H1 (cell line): Measurements from ENCODE around the gene RAP2A. TPM values are rescaled to one million over a fixed set of nuclear protein-coding genes. Genes with fewer than 3 reads are reported as not detected.

ENCODE experiments used
- CTCF ChIA-PET: fragments of 300-600 bp; sonication (Branson Sonifier 250); formaldehyde crosslinking; loops from one replicate; lab custom pipeline; 2021; ENCODE audit not compliant: partially characterized antibody; lab: Charles Lee
- POLR2A ChIA-PET: fragments of 300-600 bp; sonication (Branson Sonifier 250); formaldehyde crosslinking; loops from one replicate; lab custom pipeline; 2021; ENCODE audit warnings: inconsistent platforms; ENCODE audit not compliant: partially characterized antibody; lab: Charles Lee
- DNase-seq, 2 experiments: peaks; one replicate each; pipeline versions ENCODE4 v3.0.0 to v3.0.0-alpha.2; 2010 to 2022; ENCODE audit warnings: low spot score in 2 of 2, low read depth in 1 of 2, mixed read lengths in 1 of 2
- FAIRE-seq: peaks from 2 replicates; lab custom pipeline; 2011; peaks lifted over from hg19 to GRCh38; lab: Jason Lieb, UNC
- H2AFZ ChIP-seq: 2 replicates; pipeline ENCODE4 v1.8.1; 2012; ENCODE audit warnings: low read length, inconsistent platforms
- H2AK5ac ChIP-seq: 2 replicates; pipeline ENCODE4 v1.6.1; 2013; ENCODE audit warnings: low read depth, low read length
- H2BK120ac ChIP-seq: replicated peaks from 2 replicates; pipeline ENCODE3; 2013; ENCODE audit warnings: low read depth, low read length, inconsistent platforms
- H2BK12ac ChIP-seq: 2 replicates; pipeline ENCODE4 v1.6.1; 2013; ENCODE audit warnings: low read depth, low read length
- H2BK15ac ChIP-seq: 2 replicates; pipeline ENCODE4 v1.6.1; 2013; ENCODE audit warnings: low read length
- H2BK20ac ChIP-seq: 2 replicates; pipeline ENCODE4 v1.6.1; 2013; ENCODE audit warnings: low read length
- H2BK5ac ChIP-seq: 2 replicates; pipeline ENCODE4 v1.6.1; 2013; ENCODE audit warnings: low read depth, low read length
- H3K14ac ChIP-seq: 2 replicates; pipeline ENCODE4 v1.6.1; 2013; ENCODE audit warnings: inconsistent platforms; ENCODE audit not compliant: insufficient read length
- H3K18ac ChIP-seq: 2 replicates; pipeline ENCODE4 v1.6.1; 2013; ENCODE audit warnings: low read length; ENCODE audit errors: extremely low read depth
- H3K23ac ChIP-seq: 2 replicates; pipeline ENCODE4 v1.6.1; 2013; ENCODE audit warnings: inconsistent platforms; ENCODE audit not compliant: insufficient read length
- H3K23me2 ChIP-seq: 2 replicates; pipeline ENCODE4 v1.6.1; 2013; ENCODE audit warnings: low read depth, low read length
- H3K27ac ChIP-seq: 2 replicates; pipeline ENCODE4 v1.6.1; 2011; ENCODE audit warnings: low read depth, low read length, inconsistent platforms
- H3K27me3 ChIP-seq, 4 experiments: replicated peaks in 1 of 4; 1 replicate in 1 of 4; 2 replicates in 3 of 4; pipeline versions ENCODE4 v1.6.1 to v1.8.1; 2011 to 2013; ENCODE audit warnings: low read length in 3 of 4, mild to moderate bottlenecking in 3 of 4, inconsistent platforms in 2 of 4, mixed read lengths in 2 of 4, moderate library complexity in 1 of 4; ENCODE audit not compliant: control insufficient read depth in 3 of 4, insufficient read depth in 3 of 4; ENCODE audit errors: extremely low read depth in 1 of 4
- H3K36me3 ChIP-seq, 4 experiments: 2 replicates each; pipeline versions ENCODE4 v1.6.1 to v1.8.1; 2011 to 2013; ENCODE audit warnings: mild to moderate bottlenecking in 4 of 4, low read length in 3 of 4, moderate library complexity in 2 of 4, control low read depth in 1 of 4, inconsistent platforms in 1 of 4; ENCODE audit not compliant: insufficient read depth in 4 of 4, control insufficient read depth in 2 of 4
- H3K4ac ChIP-seq: replicated peaks from 2 replicates; pipeline ENCODE3; 2013; ENCODE audit warnings: low read length, low read depth, mixed read lengths, inconsistent platforms; ENCODE audit not compliant: insufficient read length
- H3K4me1 ChIP-seq, 4 experiments: replicated peaks in 1 of 4; 1 replicate in 1 of 4; 2 replicates in 3 of 4; pipeline versions ENCODE4 v1.6.1 to v1.8.1; 2011 to 2013; ENCODE audit warnings: low read length in 3 of 4, inconsistent platforms in 2 of 4, mixed read lengths in 1 of 4; ENCODE audit not compliant: insufficient read depth in 4 of 4, control insufficient read depth in 3 of 4
- H3K4me2 ChIP-seq, 2 experiments: 2 replicates each; pipeline versions ENCODE4 v1.6.1 to v1.8.1; 2011 to 2013; ENCODE audit warnings: low read depth in 2 of 2, low read length in 2 of 2, control low read depth in 1 of 2, inconsistent platforms in 1 of 2, mild to moderate bottlenecking in 1 of 2; ENCODE audit not compliant: insufficient read depth in 1 of 2
- H3K4me3 ChIP-seq, 4 experiments: fragments of 200-600, 300-600 bp in 1 of 4; sonication (generic), shearing (Covaris generic), sonication (Bioruptor Twin) in 1 of 4; 2 replicates each; pipeline versions ENCODE4 v1.5.1 to v1.8.1; 2011 to 2016; ENCODE audit warnings: low read length in 4 of 4, low read depth in 3 of 4, control low read depth in 2 of 4, inconsistent platforms in 2 of 4, mild to moderate bottlenecking in 2 of 4, mixed read lengths in 1 of 4, moderate library complexity in 1 of 4; ENCODE audit not compliant: insufficient read depth in 2 of 4; ENCODE audit errors: extremely low read depth in 1 of 4
- H3K56ac ChIP-seq: replicated peaks from 2 replicates; pipeline ENCODE3; 2013; ENCODE audit warnings: low read depth, mild to moderate bottlenecking, mixed read lengths, low read length, inconsistent platforms; ENCODE audit not compliant: insufficient read length
- H3K79me1 ChIP-seq: 2 replicates; pipeline ENCODE4 v1.6.1; 2013; ENCODE audit warnings: low read depth, low read length, control low read depth
- H3K79me2 ChIP-seq, 2 experiments: 2 replicates each; pipeline versions ENCODE4 v1.6.1 to v1.8.1; 2012 to 2013; ENCODE audit warnings: low read length in 2 of 2, mild to moderate bottlenecking in 2 of 2, inconsistent platforms in 1 of 2; ENCODE audit not compliant: insufficient read depth in 2 of 2, control insufficient read depth in 1 of 2
- H3K9ac ChIP-seq, 4 experiments: replicated peaks in 1 of 4; 1 replicate in 1 of 4; 2 replicates in 3 of 4; pipeline versions ENCODE4 v1.6.1 to v1.8.1; 2011 to 2013; ENCODE audit warnings: low read depth in 3 of 4, low read length in 3 of 4, control low read depth in 2 of 4, mild to moderate bottlenecking in 2 of 4, moderate library complexity in 2 of 4, inconsistent platforms in 1 of 4; ENCODE audit errors: extremely low read depth in 1 of 4
- H3K9me3 ChIP-seq, 2 experiments: 2 replicates each; pipeline versions ENCODE4 v1.6.1 to v1.8.1; 2012 to 2013; ENCODE audit warnings: mild to moderate bottlenecking in 2 of 2, moderate library complexity in 2 of 2, control low read depth in 1 of 2, inconsistent platforms in 1 of 2, low read depth in 1 of 2, low read length in 1 of 2, mixed read lengths in 1 of 2; ENCODE audit not compliant: insufficient read depth in 2 of 2
- H4K20me1 ChIP-seq, 2 experiments: replicated peaks in 1 of 2; 2 replicates each; pipeline versions ENCODE3 to v1.8.1; 2011 to 2013; ENCODE audit warnings: inconsistent platforms in 2 of 2, low read length in 2 of 2, mild to moderate bottlenecking in 1 of 2; ENCODE audit not compliant: insufficient read depth in 2 of 2, control insufficient read depth in 1 of 2
- H4K5ac ChIP-seq: 2 replicates; pipeline ENCODE4 v1.6.1; 2013; ENCODE audit warnings: low read length, low read depth, mixed read lengths, inconsistent platforms; ENCODE audit not compliant: insufficient read length
- H4K8ac ChIP-seq: 2 replicates; pipeline ENCODE4 v1.8.0; 2013; ENCODE audit warnings: mild to moderate bottlenecking, moderate library complexity, low read length, inconsistent platforms; ENCODE audit not compliant: insufficient read depth; ENCODE audit errors: extremely low read depth
- H4K91ac ChIP-seq: replicated peaks from 2 replicates; pipeline ENCODE3; 2013; ENCODE audit warnings: low read length, mixed read lengths, inconsistent platforms; ENCODE audit not compliant: insufficient read length
- ASH2L ChIP-seq: fragments of 200-600, 300-600 bp; sonication (generic); IDR thresholded peaks from one replicate; pipeline ENCODE4 v1.7.1; 2017; ENCODE audit warnings: low read length
- CHD1 ChIP-seq: IDR thresholded peaks from 2 replicates; pipeline ENCODE4 v1.6.1; 2012; ENCODE audit warnings: low read depth, low read length, improper control_type of control experiment
- CTBP2 ChIP-seq: IDR thresholded peaks from 2 replicates; pipeline ENCODE4 v1.7.0; 2011; ENCODE audit warnings: borderline replicate concordance, mild to moderate bottlenecking, moderate library complexity, mixed read lengths, low read length; ENCODE audit not compliant: insufficient read depth, insufficient read length
- EGR1 ChIP-seq: IDR thresholded peaks from 2 replicates; pipeline ENCODE4 v1.6.1; 2011; ENCODE audit warnings: low read depth, low read length, borderline replicate concordance
- EP300 ChIP-seq, 2 experiments: IDR thresholded peaks; 1 replicate in 1 of 2; 2 replicates in 1 of 2; pipeline ENCODE4 v1.6.1; 2011 to 2012; ENCODE audit warnings: low read depth in 2 of 2, low read length in 2 of 2, mild to moderate bottlenecking in 2 of 2, borderline replicate concordance in 1 of 2, inconsistent platforms in 1 of 2, moderate library complexity in 1 of 2
- EZH2 ChIP-seq: fragments of 200-600 bp; sonication (generic); IDR thresholded peaks from 2 replicates; pipeline ENCODE4 v1.7.1; 2012; ENCODE audit warnings: low read depth, mild to moderate bottlenecking, moderate library complexity, low read length, inconsistent platforms; ENCODE audit not compliant: severe bottlenecking
- FOSL1 ChIP-seq: IDR thresholded peaks from 2 replicates; pipeline ENCODE4 v1.6.1; 2011; ENCODE audit warnings: mild to moderate bottlenecking, low read depth, low read length, moderate library complexity; ENCODE audit not compliant: insufficient read depth
- GTF2F1 ChIP-seq: IDR thresholded peaks from 2 replicates; pipeline ENCODE4 v1.6.1; 2012; ENCODE audit warnings: low read depth, low read length, improper control_type of control experiment, borderline replicate concordance
- NRF1 ChIP-seq: IDR thresholded peaks from 2 replicates; pipeline ENCODE4 v1.6.1; 2011; ENCODE audit warnings: mild to moderate bottlenecking, low read depth, low read length, improper control_type of control experiment
- PHF8 ChIP-seq: fragments of 200-600 bp; sonication (generic); conservative IDR thresholded peaks from 2 replicates; pipeline ENCODE4 v1.7.1; 2012; ENCODE audit warnings: low read depth, mild to moderate bottlenecking, inconsistent platforms, low read length, moderate library complexity
- RBBP5 ChIP-seq: IDR thresholded peaks from 2 replicates; pipeline ENCODE4 v1.7.1; 2012; ENCODE audit warnings: low read depth, mild to moderate bottlenecking, inconsistent platforms, low read length, moderate library complexity, borderline replicate concordance
- SUZ12 ChIP-seq: fragments of 200-600 bp; sonication (generic); IDR thresholded peaks from 2 replicates; pipeline ENCODE4 v1.6.1; 2012; ENCODE audit warnings: mild to moderate bottlenecking, inconsistent platforms, low read length, moderate library complexity, mixed read lengths
- ZNF274 ChIP-seq: IDR thresholded peaks from 2 replicates; pipeline ENCODE4 v1.7.0; 2012; ENCODE audit warnings: low read length, borderline replicate concordance; ENCODE audit errors: extremely low read depth
- whole genome bisulfite sequencing, 2 experiments: shearing (Covaris generic) in 1 of 2; methylation state at CpG; one replicate each; pipeline versions ENCODE4 v1.1.6 to v1.1.7; 2013 to 2015; ENCODE audit warnings: low lambda C conversion rate in 2 of 2, mixed read lengths in 2 of 2, inconsistent platforms in 1 of 2, low coverage in 1 of 2, missing lambda C conversion rate in 1 of 2; ENCODE audit not compliant: insufficient replicate concordance in 2 of 2, insufficient coverage in 1 of 2, insufficient read length in 1 of 2; ENCODE audit errors: extremely low coverage in 1 of 2, missing lambda C conversion rate in 1 of 2; 5-methylcytosine and 5-hydroxymethylcytosine counted together
- polyA plus RNA-seq, 7 experiments: library from polyadenylated mRNA; depleted of rRNA in 3 of 7; stranded (reverse) in 5 of 7; unstranded in 2 of 7; fragments of >200 nt in 5 of 7; fragments of 200-250 nt in 2 of 7; gene quantifications; 1 replicate in 5 of 7; 2 replicates in 1 of 7; 4 replicates in 1 of 7; pipeline versions ENCODE4 v1.2.1 to v1.2.3, GENCODE V29; 2011 to 2013; ENCODE audit warnings: missing spikeins in 2 of 7, mixed read lengths in 2 of 7
- total RNA-seq: library from RNA; stranded (reverse); fragmentation: NEBNext Ultra II Directional; extraction: Animal tissue kit (Norgen Biotek cat#: 25700); gene quantifications from 2 replicates; pipeline ENCODE4 v1.2.1, GENCODE V29; 2021

RAP2A gene
- total and polyA plus RNA-seq, 2 of the 8 experiments (the other 6 are each of a cell fraction or from before 2014, with no cell fraction given): 8.4 to 43.4 TPM

GRCh38 chr13:97490702-97491307, 56.8 kb downstream of the RAP2A start:
- Histone ChIP-seq H3K27ac (no peak overlapping the region), H3K14ac (no peak overlapping the region), H2BK20ac (no peak overlapping the region), H2AFZ (no peak overlapping the region), H3K36me3 (no peaks in the 10 kb centered on the region), H3K4me2 (no peak overlapping the region), H4K91ac (no peak overlapping the region), H3K4me3 (no peak overlapping the region), H2BK15ac (no peak overlapping the region), H2AK5ac (no peak overlapping the region), H3K56ac (no peak overlapping the region), H3K9me3 (no peaks in the 10 kb centered on the region), H3K79me1 (no peaks in the 10 kb centered on the region), H3K23me2 (no peaks in the 10 kb centered on the region), H3K4me1 (no peaks in the 10 kb centered on the region), H3K18ac (no peak overlapping the region), H4K20me1 (no peaks in the 10 kb centered on the region), H3K27me3 (no peaks in the 10 kb centered on the region), H4K8ac (no peak overlapping the region), H3K79me2 (no peaks in the 10 kb centered on the region), H3K23ac (no peak overlapping the region), H2BK120ac (no peak overlapping the region), H3K9ac (no peak overlapping the region), H4K5ac (no peak overlapping the region), H2BK12ac (no peak overlapping the region), H3K4ac (no peak overlapping the region), H2BK5ac (no peak overlapping the region)
- DNase-seq: no peak
- ChIA-PET CTCF (interaction anchor here (0.7 kb wide), 1 partner anchor 25 kb away, joined by 3 read pairs; no protein-coding TSS in a partner anchor), POLR2A (no interaction called here)
- TF ChIP-seq SUZ12 (no peak), ZNF274 (no peak), CHD1 (no peak), EP300 (IDR thresholded peaks at IDR 0.05; ENCODE audit: borderline replicate concordance in 1 of 2, low read depth in 2 of 2, low read length in 2 of 2) (no peak), NRF1 (no peak), PHF8 (no peak), ASH2L (no peak), EZH2 (no peak), RBBP5 (no peak), GTF2F1 (no peak), FOSL1 (no peak), CTBP2 (no peak), EGR1 (no peak)
- FAIRE-seq: no peak
- 91% methylated on average over 1 of the region's 1 CpG; no CpG with 5 or more reads in 1 of the 2 experiments for WGBS, 2 experiments
